Endometrial microvascular endothelial cells (primary cell): ENCODE data around the gene KLC3. TPM values are rescaled to one million over a fixed set of nuclear protein-coding genes. Genes with fewer than 3 reads are reported as not detected.

Source experiments
- in situ Hi-C: cut with HindIII; loops from 2 replicates; pipeline ENCODE4 v1.10.0; 2017; ENCODE audit warnings: low sequenced_read_pairs, low pct_unique_long_range_greater_than_20kb; ENCODE audit errors: inconsistent ontology term
- total RNA-seq: library from RNA; depleted of rRNA; stranded (reverse); fragments of >200 nt; gene quantifications from one replicate; pipeline ENCODE4 v1.2.3, GENCODE V29; 2015; ENCODE audit errors: inconsistent ontology term

KLC3 gene
- total RNA-seq, 1 donor from 2014 or later: not detected

DNA sequence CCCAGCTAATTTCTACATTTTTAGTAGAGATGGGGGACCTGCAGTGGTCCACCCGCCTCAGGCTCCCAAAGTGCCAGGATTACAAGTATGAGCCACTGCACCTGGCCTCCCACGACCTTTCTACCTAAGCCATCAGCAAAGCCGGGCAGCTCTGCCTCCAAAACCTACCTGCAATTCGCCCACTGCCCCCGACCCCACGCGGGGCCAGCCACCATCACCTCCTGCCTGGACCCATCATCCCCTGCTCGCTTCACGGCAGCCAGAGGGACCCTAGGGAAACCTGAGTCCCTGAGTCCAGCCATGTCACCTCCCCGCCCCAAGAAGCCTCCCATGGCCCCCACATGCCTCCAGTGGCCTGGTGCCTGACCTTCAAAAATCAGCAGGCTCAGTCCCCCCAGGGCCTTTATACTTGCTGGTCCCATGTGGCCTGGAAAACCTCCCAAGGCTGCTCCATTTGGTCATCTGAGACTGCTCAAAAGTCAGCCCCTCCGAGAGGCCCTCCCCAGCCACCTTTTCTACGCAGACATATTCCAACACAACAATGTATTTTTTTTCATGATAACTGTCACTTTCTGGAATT, 17.8 kb downstream of the KLC3 start:
- in situ Hi-C loops: no loop called here

- in situ Hi-C loops: no loop called here
Observed at GRCh38 chr19:45361608-45362007, 21.1 kb downstream of the KLC3 start.

- in situ Hi-C loops: no loop called here
Observed at GRCh38 chr19:45362291-45362690, 21.7 kb downstream of the KLC3 start.

GRCh38 chr19:45363861-45364459, 23.4 kb downstream of the KLC3 start:
- in situ Hi-C loops: no loop called here

- in situ Hi-C loops: no loop called here
Observed at GRCh38 chr19:45364696-45365095, 24.1 kb downstream of the KLC3 start.

GRCh38 chr19:45368127-45368526, 27.6 kb downstream of the KLC3 start:
- in situ Hi-C loops: no loop called here

- in situ Hi-C loops: no loop called here
Observed at GRCh38 chr19:45368737-45369340, 28.3 kb downstream of the KLC3 start.

- in situ Hi-C loops: no loop called here
Observed at GRCh38 chr19:45370410-45371204, 30.1 kb downstream of the KLC3 start, which contains the start of gene ERCC2. Gene ERCC2 (minus strand): TSS chr19:45370573. CDS start chr19:45370540, 33 bp downstream.

DNA sequence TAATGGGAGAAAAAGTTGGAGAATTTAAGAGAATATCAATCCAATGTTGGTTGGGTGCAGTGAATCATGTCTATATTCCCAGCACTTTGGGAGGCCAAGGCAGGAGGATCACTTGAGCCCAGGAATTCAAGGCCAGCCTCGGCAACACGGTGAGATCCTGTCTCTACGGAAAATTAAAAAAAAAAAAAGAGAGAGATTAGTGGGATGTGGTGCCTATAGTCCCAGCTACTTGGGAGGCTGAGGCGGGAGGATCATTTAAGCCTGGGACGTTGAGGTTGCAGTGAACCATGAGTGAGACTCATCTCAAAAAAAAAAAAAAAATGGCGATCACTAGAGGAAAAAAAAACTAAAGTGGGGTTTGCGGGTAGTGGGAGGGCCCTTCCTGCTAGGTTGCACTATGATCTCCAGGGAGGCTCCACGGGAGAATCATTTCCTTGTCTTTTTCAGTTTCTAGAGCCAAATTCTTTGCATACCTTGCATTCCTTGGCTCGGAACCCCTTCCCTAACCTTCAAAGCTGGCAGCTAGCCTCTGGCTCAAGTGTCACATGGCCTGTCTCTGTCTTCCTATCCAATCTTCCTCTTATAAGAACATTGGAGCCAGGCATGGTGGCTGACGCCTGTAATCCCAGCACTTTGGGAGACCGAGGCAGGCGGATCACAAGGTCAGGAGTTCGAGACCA, 35.6 kb downstream of the KLC3 start:
- in situ Hi-C loops: no loop called here

GRCh38 chr19:45380107-45380506, 39.6 kb downstream of the KLC3 start:
- in situ Hi-C loops: no loop called here

DNA sequence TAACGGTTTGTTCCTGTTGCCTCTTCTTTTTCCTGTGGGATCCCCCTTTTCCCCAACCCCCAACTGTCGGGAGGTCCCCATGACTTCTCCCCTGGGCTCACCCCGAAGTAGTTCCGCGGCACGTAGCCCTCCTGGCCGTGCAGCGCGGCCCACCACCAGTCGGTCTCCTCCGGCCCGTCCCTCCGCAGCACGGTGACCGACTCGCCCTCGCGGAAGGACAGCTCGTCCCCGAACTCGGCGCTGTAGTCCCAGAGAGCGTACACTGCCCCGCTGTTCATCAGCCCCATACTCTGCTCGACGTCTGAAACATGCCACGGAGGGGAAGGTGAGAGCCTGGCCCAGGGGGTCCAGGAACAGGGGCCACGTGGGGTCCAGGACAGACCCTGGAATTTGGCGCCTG, 41.9 kb downstream of the KLC3 start:
- in situ Hi-C loops: no loop called here

GRCh38 chr19:45385392-45386221, 45.1 kb downstream of the KLC3 start:
- in situ Hi-C loops: no loop called here

GRCh38 chr19:45391346-45391745, 50.8 kb downstream of the KLC3 start:
- in situ Hi-C loops: no loop called here

- in situ Hi-C loops: no loop called here
Observed at GRCh38 chr19:45391871-45392665, 51.5 kb downstream of the KLC3 start.

DNA sequence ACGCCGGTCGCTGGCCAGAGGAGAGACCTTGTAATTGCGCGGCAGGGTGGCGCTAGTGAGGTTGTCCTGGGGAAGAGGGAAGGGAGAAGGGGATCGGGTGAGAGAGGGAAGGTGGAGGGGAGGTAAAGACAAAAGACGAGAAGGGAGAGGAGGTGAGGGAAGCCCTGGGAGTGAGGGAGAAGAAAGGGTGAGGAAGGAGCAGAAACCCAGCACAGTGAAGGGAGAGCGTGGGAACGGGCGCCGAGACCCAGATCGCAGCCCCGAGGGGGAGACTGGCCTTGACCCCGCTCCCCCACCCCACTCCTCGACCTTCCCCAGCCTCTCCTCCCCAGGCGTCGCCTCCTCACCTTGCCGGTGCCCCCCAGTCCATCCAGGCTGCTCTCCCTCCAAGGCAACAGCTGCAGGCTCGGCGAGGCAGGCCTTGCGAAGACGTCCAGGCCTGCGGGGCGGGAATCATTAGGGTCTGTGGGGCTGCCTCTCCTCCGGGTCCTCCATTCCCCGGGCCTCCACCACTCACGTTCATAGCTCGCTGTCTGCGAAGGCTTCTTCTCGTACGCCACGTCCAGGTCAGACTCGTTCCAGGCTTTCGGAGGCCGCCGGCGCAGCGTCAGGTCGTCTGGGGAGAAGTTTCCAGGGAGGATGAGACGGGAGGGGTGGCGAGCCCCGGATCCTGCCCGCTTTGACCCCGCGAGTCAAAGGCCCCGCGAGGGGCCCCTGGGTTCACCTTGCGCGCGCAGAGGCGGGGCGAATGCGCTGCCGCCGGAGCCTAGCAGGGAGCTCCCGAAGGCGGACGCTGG, 55.5 kb downstream of the KLC3 start:
- in situ Hi-C loops: no loop called here

GRCh38 chr19:45400192-45400591, 59.6 kb downstream of the KLC3 start:
- in situ Hi-C loops: no loop called here
